ENCODE results near the gene MAP3K12.
A peak's percentile ranks its signal among the peaks of the same experiment; 100 is the strongest.

DNA sequence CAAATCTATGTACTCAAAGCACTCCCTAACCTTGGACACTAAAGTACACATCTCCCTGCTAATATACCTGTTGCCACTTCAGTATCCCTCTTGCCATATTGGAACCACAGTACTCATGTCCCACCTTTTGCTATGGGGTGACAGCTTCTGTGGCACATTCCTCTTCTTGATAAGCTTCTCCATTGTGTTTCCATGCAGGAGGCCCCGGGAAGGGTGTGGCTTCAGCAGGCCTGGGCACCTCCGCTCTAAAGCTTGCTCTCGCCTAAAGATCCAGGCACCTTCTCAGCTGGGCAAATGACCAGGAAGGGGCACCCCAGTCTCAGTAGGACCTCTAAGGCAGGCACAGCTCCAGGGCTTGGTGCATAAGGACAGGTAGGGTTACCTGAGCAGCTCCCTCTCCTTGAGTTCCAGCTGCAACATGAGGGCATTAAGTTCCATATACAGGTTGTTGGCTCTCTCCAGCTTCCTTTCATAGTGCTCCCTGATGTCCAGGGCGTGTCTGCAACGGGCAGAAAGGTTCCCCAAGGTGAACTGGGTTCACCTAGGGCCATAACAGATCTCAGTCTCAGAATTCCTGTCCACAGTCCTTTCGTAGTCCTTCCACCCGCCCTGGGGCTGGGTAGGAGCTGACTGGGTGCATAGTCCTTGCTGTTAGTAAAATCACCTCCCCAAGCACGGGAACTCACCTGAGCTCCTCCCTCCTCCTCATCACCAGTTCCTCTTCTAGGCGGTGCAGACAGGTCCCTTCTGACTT, 15.9 kb downstream of the MAP3K12 start:
- peak; percentile 42 for TF ChIP-seq POLR2A (IDR thresholded peaks at IDR 0.05; ENCODE audit: low read length)
- no peak for TF ChIP-seq GATA1 (IDR thresholded peaks at IDR 0.05; ENCODE audit: low read depth, low read length)
